GM12878 (cell line): ENCODE measurements around the gene NPAS2.

Experiments used
- ATF7 ChIP-seq: fragments of 450-650 bp; IDR thresholded peaks from 2 replicates; pipeline ENCODE4 v1.6.1; 2016; ENCODE audit warnings: low read depth, mild to moderate bottlenecking
- NFYA ChIP-seq: IDR thresholded peaks from 2 replicates; pipeline ENCODE4 v1.6.1; 2011; ENCODE audit warnings: low read depth, mild to moderate bottlenecking, low read length, improper control_type of control experiment, borderline replicate concordance
- PBX3 ChIP-seq: IDR thresholded peaks from 2 replicates; pipeline ENCODE4 v1.6.1; 2011; ENCODE audit warnings: mild to moderate bottlenecking, low read depth, low read length, moderate library complexity; ENCODE audit not compliant: insufficient replicate concordance
- POLR2A ChIP-seq: IDR thresholded peaks from 2 replicates; pipeline ENCODE4 v1.6.1; 2011; ENCODE audit warnings: low read depth, mild to moderate bottlenecking, low read length
- POLR2AphosphoS5 ChIP-seq: IDR thresholded peaks from 2 replicates; pipeline ENCODE4 v1.6.1; 2011; ENCODE audit warnings: mild to moderate bottlenecking, low read length, inconsistent platforms
- SIN3A ChIP-seq: IDR thresholded peaks from 2 replicates; pipeline ENCODE4 v1.6.1; 2012; ENCODE audit warnings: low read depth, low read length, improper control_type of control experiment
- TF ChIP-seq, protein P1 (sequence below), 3 experiments: IDR thresholded peaks in 2 of 3; conservative IDR thresholded peaks in 1 of 3; 2 replicates each; pipeline ENCODE4 v1.5.1; 2011; ENCODE audit warnings: low read depth in 3 of 3, low read length in 3 of 3, mild to moderate bottlenecking in 3 of 3, control low read depth in 2 of 3, moderate library complexity in 2 of 3, inconsistent platforms in 1 of 3, mixed read lengths in 1 of 3; ENCODE audit not compliant: control insufficient read depth in 2 of 3, insufficient read depth in 1 of 3; ENCODE audit errors: extremely low read depth in 1 of 3

- TF ChIP-seq PBX3 (no peak), POLR2A (no peak), SIN3A (no peak), POLR2AphosphoS5 (no peak), ATF7 (no peak), NFYA (no peak)
- TF ChIP-seq, protein P1, sequence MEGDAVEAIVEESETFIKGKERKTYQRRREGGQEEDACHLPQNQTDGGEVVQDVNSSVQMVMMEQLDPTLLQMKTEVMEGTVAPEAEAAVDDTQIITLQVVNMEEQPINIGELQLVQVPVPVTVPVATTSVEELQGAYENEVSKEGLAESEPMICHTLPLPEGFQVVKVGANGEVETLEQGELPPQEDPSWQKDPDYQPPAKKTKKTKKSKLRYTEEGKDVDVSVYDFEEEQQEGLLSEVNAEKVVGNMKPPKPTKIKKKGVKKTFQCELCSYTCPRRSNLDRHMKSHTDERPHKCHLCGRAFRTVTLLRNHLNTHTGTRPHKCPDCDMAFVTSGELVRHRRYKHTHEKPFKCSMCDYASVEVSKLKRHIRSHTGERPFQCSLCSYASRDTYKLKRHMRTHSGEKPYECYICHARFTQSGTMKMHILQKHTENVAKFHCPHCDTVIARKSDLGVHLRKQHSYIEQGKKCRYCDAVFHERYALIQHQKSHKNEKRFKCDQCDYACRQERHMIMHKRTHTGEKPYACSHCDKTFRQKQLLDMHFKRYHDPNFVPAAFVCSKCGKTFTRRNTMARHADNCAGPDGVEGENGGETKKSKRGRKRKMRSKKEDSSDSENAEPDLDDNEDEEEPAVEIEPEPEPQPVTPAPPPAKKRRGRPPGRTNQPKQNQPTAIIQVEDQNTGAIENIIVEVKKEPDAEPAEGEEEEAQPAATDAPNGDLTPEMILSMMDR (IDR thresholded peaks at IDR 0.05 in 2 of 3, conservative IDR thresholded peaks at IDR 0.05 in 1 of 3; ENCODE audit: control insufficient read depth in 2 of 3, extremely low read depth in 1 of 3, insufficient read depth in 1 of 3, low read depth in 3 of 3, low read length in 3 of 3) = no peak
Observed at GRCh38 chr2:100907832-100908231, 87.9 kb downstream of the NPAS2 start.
